ENCODE results near the gene RASSF4. TPM values are rescaled to one million over a fixed set of nuclear protein-coding genes. Genes with fewer than 3 reads are reported as not detected.

Gene RASSF4
- total RNA-seq, 3 donors from 2014 or later = 0.28 to 0.61 (median 0.33) TPM

GRCh38 chr10:44933451-44934321, 25.9 kb upstream of the RASSF4 start:
- no peak overlapping the region for H3K4me3 Mint-ChIP-seq
- DNase-seq (no peak), ATAC-seq (no peak)
- H3K4me1 Mint-ChIP-seq (ENCODE audit: low read depth) = no peaks in the 10 kb centered on the region
- no peaks in the 10 kb centered on the region for H3K9me3 Mint-ChIP-seq
- no peaks in the 10 kb centered on the region for H3K36me3 Mint-ChIP-seq (ENCODE audit: insufficient read depth)
- H3K27me3 Mint-ChIP-seq (ENCODE audit: low read depth) = peaks cover 2% of the 10 kb centered on the region

GRCh38 chr10:44934416-44935200, 25.0 kb upstream of the RASSF4 start:
- Mint-ChIP-seq H3K36me3 (ENCODE audit: insufficient read depth) (no peaks in the 10 kb centered on the region), H3K4me3 (no peak overlapping the region), H3K27me3 (ENCODE audit: low read depth) (peaks cover 2% of the 10 kb centered on the region), H3K4me1 (ENCODE audit: low read depth) (no peaks in the 10 kb centered on the region), H3K9me3 (no peaks in the 10 kb centered on the region)
- DNase-seq (no peak), ATAC-seq (no peak)

GRCh38 chr10:44935201-44935965, 24.2 kb upstream of the RASSF4 start:
- ATAC-seq (no peak), DNase-seq (no peak)
- Mint-ChIP-seq H3K4me3 (no peak overlapping the region), H3K9me3 (no peaks in the 10 kb centered on the region), H3K4me1 (ENCODE audit: low read depth) (no peaks in the 10 kb centered on the region), H3K27me3 (ENCODE audit: low read depth) (peaks cover 2% of the 10 kb centered on the region), H3K36me3 (ENCODE audit: insufficient read depth) (no peaks in the 10 kb centered on the region)

GRCh38 chr10:44935966-44936295, 23.7 kb upstream of the RASSF4 start:
- Mint-ChIP-seq H3K4me1 (ENCODE audit: low read depth) (no peaks in the 10 kb centered on the region), H3K36me3 (ENCODE audit: insufficient read depth) (no peaks in the 10 kb centered on the region), H3K9me3 (no peaks in the 10 kb centered on the region), H3K4me3 (no peak overlapping the region), H3K27me3 (ENCODE audit: low read depth) (peaks cover 2% of the 10 kb centered on the region)
- ATAC-seq = no peak
- DNase-seq = no peak

GRCh38 chr10:44936314-44936975, 23.2 kb upstream of the RASSF4 start:
- ATAC-seq = no peak
- Mint-ChIP-seq H3K27me3 (ENCODE audit: low read depth) (peaks cover 2% of the 10 kb centered on the region), H3K4me1 (ENCODE audit: low read depth) (no peaks in the 10 kb centered on the region), H3K4me3 (no peak overlapping the region), H3K36me3 (ENCODE audit: insufficient read depth) (no peaks in the 10 kb centered on the region), H3K9me3 (no peaks in the 10 kb centered on the region)
- DNase-seq = no peak

GRCh38 chr10:44937196-44938005, 22.2 kb upstream of the RASSF4 start:
- DNase-seq (no peak), ATAC-seq (no peak)
- Mint-ChIP-seq H3K27me3 (ENCODE audit: low read depth) (peaks cover 2% of the 10 kb centered on the region), H3K4me3 (no peak overlapping the region), H3K4me1 (ENCODE audit: low read depth) (no peaks in the 10 kb centered on the region), H3K9me3 (no peaks in the 10 kb centered on the region), H3K36me3 (ENCODE audit: insufficient read depth) (no peaks in the 10 kb centered on the region)

GRCh38 chr10:44938956-44939355, 20.6 kb upstream of the RASSF4 start:
- Mint-ChIP-seq H3K4me3 (no peak overlapping the region), H3K9me3 (peaks cover 3% of the 10 kb centered on the region), H3K4me1 (ENCODE audit: low read depth) (no peaks in the 10 kb centered on the region), H3K36me3 (ENCODE audit: insufficient read depth) (no peaks in the 10 kb centered on the region), H3K27me3 (ENCODE audit: low read depth) (peaks cover 8% of the 10 kb centered on the region)
- DNase-seq = no peak
- ATAC-seq = no peak

- Mint-ChIP-seq H3K9me3 (peaks cover 12% of the 10 kb centered on the region), H3K27me3 (ENCODE audit: low read depth) (peaks cover 7% of the 10 kb centered on the region), H3K36me3 (ENCODE audit: insufficient read depth) (peaks cover 5% of the 10 kb centered on the region), H3K4me3 (no peak overlapping the region), H3K4me1 (ENCODE audit: low read depth) (no peaks in the 10 kb centered on the region)
- DNase-seq (no peak), ATAC-seq (no peak)
These were observed 19.8 kb upstream of the RASSF4 start for GRCh38 chr10:44939691-44940401.

- Mint-ChIP-seq H3K4me1 (ENCODE audit: low read depth) (peaks cover 2% of the 10 kb centered on the region), H3K27me3 (ENCODE audit: low read depth) (peaks cover 10% of the 10 kb centered on the region), H3K36me3 (ENCODE audit: insufficient read depth) (peaks cover 5% of the 10 kb centered on the region), H3K4me3 (no peak overlapping the region), H3K9me3 (peaks cover 19% of the 10 kb centered on the region)
- no peak for DNase-seq
- ATAC-seq = no peak
These were observed 15.2 kb upstream of the RASSF4 start for GRCh38 chr10:44944354-44944753.

- DNase-seq (no peak), ATAC-seq (peak in 1 of 2 donors; percentile 40)
- H3K9me3 Mint-ChIP-seq = peaks cover 19% of the 10 kb centered on the region
- peaks cover 10% of the 10 kb centered on the region for H3K27me3 Mint-ChIP-seq (ENCODE audit: low read depth)
- no peak overlapping the region for H3K4me3 Mint-ChIP-seq
- peaks cover 5% of the 10 kb centered on the region for H3K36me3 Mint-ChIP-seq (ENCODE audit: insufficient read depth)
- H3K4me1 Mint-ChIP-seq (ENCODE audit: low read depth) = peaks cover 2% of the 10 kb centered on the region
These were observed 13.4 kb upstream of the RASSF4 start for GRCh38 chr10:44946205-44946604.

- Mint-ChIP-seq H3K4me3 (no peak overlapping the region), H3K36me3 (ENCODE audit: insufficient read depth) (peaks cover 7% of the 10 kb centered on the region), H3K4me1 (ENCODE audit: low read depth) (peaks cover 2% of the 10 kb centered on the region), H3K9me3 (peaks cover 18% of the 10 kb centered on the region), H3K27me3 (ENCODE audit: low read depth) (peaks cover 10% of the 10 kb centered on the region)
- DNase-seq = no peak
- no peak for ATAC-seq
These were observed 12.0 kb upstream of the RASSF4 start for GRCh38 chr10:44947371-44948152.

GRCh38 chr10:44948642-44949041, 11.0 kb upstream of the RASSF4 start:
- Mint-ChIP-seq H3K36me3 (ENCODE audit: insufficient read depth) (peaks cover 7% of the 10 kb centered on the region), H3K4me1 (ENCODE audit: low read depth) (peaks cover 2% of the 10 kb centered on the region), H3K9me3 (peaks cover 16% of the 10 kb centered on the region), H3K4me3 (no peak overlapping the region), H3K27me3 (ENCODE audit: low read depth) (peaks cover 5% of the 10 kb centered on the region)
- no peak for ATAC-seq
- DNase-seq = no peak
